Trophoblast cell (in vitro differentiated cells and primary cell): ENCODE results near the gene NELFE.

Source experiments
- DNase-seq, 2 donors: peaks; one replicate each; pipeline ENCODE4 v3.0.0-alpha.2; 2016
- H2AFZ ChIP-seq: 2 replicates; pipeline ENCODE4 v1.6.1; 2013; ENCODE audit warnings: low read length, moderate library complexity, mild to moderate bottlenecking; ENCODE audit not compliant: insufficient read depth, poor library complexity
- H2AK5ac ChIP-seq: 2 replicates; pipeline ENCODE4 v1.6.1; 2013; ENCODE audit warnings: mild to moderate bottlenecking, low read length
- H2BK120ac ChIP-seq: 2 replicates; pipeline ENCODE4 v1.6.1; 2013; ENCODE audit warnings: low read length, mild to moderate bottlenecking, moderate library complexity; ENCODE audit not compliant: insufficient read depth, poor library complexity
- H2BK12ac ChIP-seq: 2 replicates; pipeline ENCODE4 v1.6.1; 2013; ENCODE audit warnings: mild to moderate bottlenecking, low read length, moderate library complexity
- H2BK5ac ChIP-seq: 2 replicates; pipeline ENCODE4 v1.6.1; 2013; ENCODE audit warnings: low read length, low read depth, moderate library complexity, mild to moderate bottlenecking; ENCODE audit not compliant: poor library complexity
- H3K14ac ChIP-seq: 2 replicates; pipeline ENCODE4 v1.6.1; 2013; ENCODE audit warnings: mild to moderate bottlenecking, low read length
- H3K18ac ChIP-seq: 2 replicates; pipeline ENCODE4 v1.6.1; 2013; ENCODE audit warnings: mild to moderate bottlenecking, low read length
- H3K23ac ChIP-seq: 2 replicates; pipeline ENCODE4 v1.6.1; 2013; ENCODE audit warnings: low read length
- H3K27ac ChIP-seq: 2 replicates; pipeline ENCODE4 v1.5.1; 2013; ENCODE audit warnings: low read depth, mild to moderate bottlenecking, inconsistent platforms, low read length, moderate library complexity
- H3K27me3 ChIP-seq: 2 replicates; pipeline ENCODE4 v1.6.1; 2013; ENCODE audit warnings: inconsistent platforms, mild to moderate bottlenecking, low read length, moderate library complexity; ENCODE audit not compliant: insufficient read depth
- H3K36me3 ChIP-seq, 2 experiments: 1 replicate in 1 of 2; 2 replicates in 1 of 2; pipeline ENCODE4 v1.6.1; 2013; ENCODE audit warnings: low read length in 2 of 2, mild to moderate bottlenecking in 2 of 2, moderate library complexity in 1 of 2; ENCODE audit not compliant: insufficient read depth in 2 of 2, control insufficient read depth in 1 of 2
- H3K4ac ChIP-seq: 2 replicates; pipeline ENCODE4 v1.6.1; 2013; ENCODE audit warnings: low read depth, mild to moderate bottlenecking, low read length, moderate library complexity
- H3K4me1 ChIP-seq, 2 experiments: 1 replicate in 1 of 2; 2 replicates in 1 of 2; pipeline ENCODE4 v1.6.1; 2013; ENCODE audit warnings: low read length in 2 of 2, mild to moderate bottlenecking in 2 of 2, moderate library complexity in 1 of 2; ENCODE audit not compliant: insufficient read depth in 2 of 2, control insufficient read depth in 1 of 2
- H3K4me2 ChIP-seq: 2 replicates; pipeline ENCODE4 v1.6.1; 2013; ENCODE audit warnings: inconsistent platforms, mild to moderate bottlenecking, low read length, moderate library complexity
- H3K4me3 ChIP-seq: 2 replicates; pipeline ENCODE4 v1.5.1; 2013; ENCODE audit warnings: mild to moderate bottlenecking, low read depth, low read length, inconsistent platforms
- H3K79me1 ChIP-seq: one replicate; pipeline ENCODE4 v1.6.1; 2013; ENCODE audit warnings: low read length
- H3K79me2 ChIP-seq: 2 replicates; pipeline ENCODE4 v1.6.1; 2013; ENCODE audit warnings: low read length, mild to moderate bottlenecking; ENCODE audit not compliant: control insufficient read depth, insufficient read depth, poor library complexity
- H3K9ac ChIP-seq: 2 replicates; pipeline ENCODE4 v1.6.1; 2013; ENCODE audit warnings: mild to moderate bottlenecking, low read length
- H3K9me3 ChIP-seq: 2 replicates; pipeline ENCODE4 v1.6.1; 2013; ENCODE audit warnings: low read depth, mild to moderate bottlenecking, control low read depth, inconsistent platforms, low read length; ENCODE audit not compliant: insufficient read depth
- H4K12ac ChIP-seq: 2 replicates; pipeline ENCODE4 v1.6.1; 2013; ENCODE audit warnings: low read depth, mild to moderate bottlenecking, low read length, moderate library complexity
- H4K8ac ChIP-seq: 2 replicates; pipeline ENCODE4 v1.6.1; 2013; ENCODE audit warnings: low read depth, mild to moderate bottlenecking, low read length, moderate library complexity
- H4K91ac ChIP-seq: one replicate; pipeline ENCODE4 v1.6.1; 2013; ENCODE audit warnings: low read depth, mild to moderate bottlenecking, low read length, moderate library complexity
- WGBS: extraction: QIAGEN DNeasy Blood & Tissue Kit; methylation state at CpG from one replicate; pipeline ENCODE4 v1.1.7; 2013; ENCODE audit warnings: missing lambda C conversion rate; ENCODE audit not compliant: insufficient read length, insufficient coverage; ENCODE audit errors: extremely low coverage; 5-methylcytosine and 5-hydroxymethylcytosine counted together

The NELFE gene

DNA sequence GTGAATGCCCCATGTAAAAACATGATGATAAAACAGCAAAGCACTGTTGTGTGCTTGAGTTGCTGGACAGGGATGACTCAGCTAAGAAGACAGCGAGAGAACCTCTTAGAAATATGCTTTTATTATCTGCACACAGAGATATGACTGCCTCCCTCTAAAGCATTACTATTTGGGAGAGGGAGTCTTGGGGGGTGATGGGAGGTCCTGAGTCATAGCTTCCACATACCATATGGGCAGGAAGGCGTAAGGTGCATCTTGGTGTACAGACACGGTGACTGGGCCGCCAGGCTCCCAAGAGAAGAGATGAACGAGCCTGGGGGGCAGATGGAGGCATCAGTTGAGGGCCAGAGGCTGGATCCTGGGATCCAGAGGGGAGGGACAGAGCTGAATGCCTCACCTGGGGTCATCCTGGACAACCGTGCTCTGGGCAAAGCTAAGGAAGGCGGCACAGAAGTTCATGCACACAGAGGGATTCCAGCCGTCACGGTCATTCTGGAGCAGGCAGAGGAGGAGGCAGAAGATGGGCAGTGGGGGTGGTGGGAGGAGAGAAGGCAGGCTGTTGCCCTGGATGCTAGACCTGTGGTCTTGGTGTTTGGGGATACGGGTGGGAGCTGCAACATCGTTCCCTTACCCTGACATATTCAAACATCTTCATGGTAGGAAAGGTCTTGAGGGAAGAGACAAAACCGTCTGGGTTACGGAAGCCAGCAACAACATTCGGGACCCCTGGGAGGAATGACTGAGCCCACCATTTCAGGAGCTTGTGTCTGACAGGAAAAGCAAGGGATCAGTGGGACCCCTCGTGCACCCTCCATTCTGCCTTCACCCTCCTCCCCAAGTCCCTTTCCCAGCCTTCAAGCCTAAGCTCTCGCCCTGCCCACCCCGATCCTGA lies 11.2 kb upstream of the NELFE start:
- peaks cover 9 to 12% of the 10 kb centered on the region in 2 experiments for H3K4me1 ChIP-seq
- H2BK12ac ChIP-seq = no peak overlapping the region
- peaks cover 11% of the 10 kb centered on the region for H3K79me1 ChIP-seq
- H2AFZ ChIP-seq = no peak overlapping the region
- no peak overlapping the region for H2BK5ac ChIP-seq
- DNase-seq = no peak
- H3K23ac ChIP-seq = no peak overlapping the region
- no peak overlapping the region for H3K14ac ChIP-seq
- H3K36me3 ChIP-seq = peaks cover 52 to 54% of the 10 kb centered on the region in 2 experiments
- H4K8ac ChIP-seq = no peak overlapping the region
- no peak overlapping the region for H3K4ac ChIP-seq
- H3K9me3 ChIP-seq = no peaks in the 10 kb centered on the region
- H3K9ac ChIP-seq = no peak overlapping the region
- WGBS = no CpG with 5 or more reads among the region's 17 CpGs
- H3K27me3 ChIP-seq = no peaks in the 10 kb centered on the region
- peaks cover 2% of the 10 kb centered on the region for H3K79me2 ChIP-seq
- peak overlapping the region; percentile 71 for H4K12ac ChIP-seq
- H3K4me2 ChIP-seq = no peak overlapping the region
- no peak overlapping the region for H3K4me3 ChIP-seq
- H3K18ac ChIP-seq = no peak overlapping the region
- no peak overlapping the region for H2AK5ac ChIP-seq
- no peak overlapping the region for H4K91ac ChIP-seq
- H3K27ac ChIP-seq = no peak overlapping the region
- no peak overlapping the region for H2BK120ac ChIP-seq

DNA sequence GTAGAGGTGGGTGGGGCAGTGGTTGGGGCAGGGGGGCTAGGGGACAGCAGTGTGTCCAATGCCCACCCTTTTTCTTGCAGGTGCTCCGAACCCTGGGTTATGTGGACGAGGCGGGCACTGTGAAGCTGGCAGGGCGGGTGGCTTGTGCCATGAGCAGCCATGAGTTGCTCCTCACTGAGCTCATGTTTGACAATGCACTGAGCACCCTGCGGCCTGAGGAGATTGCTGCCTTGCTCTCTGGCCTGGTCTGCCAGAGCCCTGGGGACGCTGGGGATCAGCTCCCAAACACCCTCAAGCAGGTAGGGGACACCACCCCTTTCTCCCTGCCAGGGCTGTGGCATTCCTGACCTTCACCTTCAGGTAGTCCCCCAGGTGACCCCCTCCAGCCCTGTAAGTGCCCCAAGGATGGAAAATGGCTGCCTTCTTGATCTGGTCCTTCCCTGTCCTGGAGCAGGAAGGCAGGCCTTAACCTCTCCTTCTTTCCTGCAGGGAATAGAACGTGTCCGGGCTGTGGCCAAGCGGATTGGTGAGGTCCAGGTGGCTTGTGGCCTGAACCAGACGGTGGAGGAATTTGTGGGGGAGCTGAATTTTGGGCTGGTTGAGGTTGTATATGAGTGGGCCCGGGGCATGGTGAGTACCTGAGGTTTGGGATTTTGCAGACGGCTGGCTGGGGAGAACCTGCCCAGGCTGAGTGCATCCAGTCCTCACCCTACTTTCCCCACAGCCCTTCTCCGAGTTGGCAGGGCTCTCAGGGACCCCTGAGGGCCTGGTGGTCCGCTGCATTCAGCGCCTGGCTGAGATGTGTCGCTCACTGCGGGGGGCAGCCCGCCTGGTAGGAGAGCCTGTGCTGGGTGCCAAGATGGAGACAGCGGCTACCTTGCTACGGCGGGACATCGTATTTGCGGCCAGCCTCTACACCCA lies 10.3 kb upstream of the NELFE start:
- Histone ChIP-seq H3K36me3 (peaks cover 57% of the 10 kb centered on the region in 2 experiments), H3K9me3 (no peaks in the 10 kb centered on the region), H4K8ac (no peak overlapping the region), H3K4ac (no peak overlapping the region), H3K79me2 (peaks cover 2% of the 10 kb centered on the region), H4K12ac (no peak overlapping the region), H3K79me1 (peaks cover 11% of the 10 kb centered on the region), H3K27ac (no peak overlapping the region), H2BK120ac (no peak overlapping the region), H3K4me3 (no peak overlapping the region), H3K4me1 (peaks cover 9 to 12% of the 10 kb centered on the region in 2 experiments), H3K14ac (no peak overlapping the region), H4K91ac (no peak overlapping the region), H2BK12ac (no peak overlapping the region), H2BK5ac (no peak overlapping the region), H2AFZ (no peak overlapping the region), H3K27me3 (no peaks in the 10 kb centered on the region), H3K9ac (no peak overlapping the region), H2AK5ac (no peak overlapping the region), H3K18ac (no peak overlapping the region), H3K4me2 (no peak overlapping the region), H3K23ac (no peak overlapping the region)
- no CpG with 5 or more reads among the region's 23 CpGs for WGBS
- DNase-seq = no peak

DNA sequence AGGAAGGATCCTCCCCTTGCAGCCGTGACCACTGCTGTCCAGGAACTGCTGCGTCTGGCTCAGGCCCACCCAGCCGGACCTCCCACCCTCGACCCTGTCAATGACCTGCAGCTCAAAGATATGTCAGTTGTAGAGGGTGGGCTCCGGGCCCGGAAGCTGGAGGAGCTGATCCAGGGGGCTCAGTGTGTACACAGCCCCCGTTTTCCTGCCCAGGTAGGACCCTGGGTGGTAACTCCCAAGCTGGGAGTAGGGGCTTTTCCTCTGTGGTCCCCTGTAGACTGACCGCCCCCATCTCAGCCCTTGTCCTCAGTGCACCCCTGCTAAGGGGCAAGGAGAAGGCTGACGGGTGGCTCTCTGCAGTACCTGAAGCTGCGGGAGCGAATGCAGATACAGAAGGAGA lies 9.6 kb upstream of the NELFE start:
- no peak overlapping the region for H2BK120ac ChIP-seq
- H3K27me3 ChIP-seq = no peaks in the 10 kb centered on the region
- H3K36me3 ChIP-seq = peaks cover 64% of the 10 kb centered on the region in 2 experiments
- H2BK5ac ChIP-seq = no peak overlapping the region
- no peaks in the 10 kb centered on the region for H3K9me3 ChIP-seq
- H3K4ac ChIP-seq = no peak overlapping the region
- peaks cover 2% of the 10 kb centered on the region for H3K79me2 ChIP-seq
- no peak overlapping the region for H3K9ac ChIP-seq
- no peak overlapping the region for H2AFZ ChIP-seq
- H3K14ac ChIP-seq = no peak overlapping the region
- H4K12ac ChIP-seq = no peak overlapping the region
- no peak overlapping the region for H4K91ac ChIP-seq
- no peak overlapping the region for H3K27ac ChIP-seq
- no peak overlapping the region for H4K8ac ChIP-seq
- H3K4me1 ChIP-seq = peaks cover 9 to 12% of the 10 kb centered on the region in 2 experiments
- H3K4me3 ChIP-seq = no peak overlapping the region
- H2BK12ac ChIP-seq = no peak overlapping the region
- no peak overlapping the region for H2AK5ac ChIP-seq
- H3K4me2 ChIP-seq = no peak overlapping the region
- peaks cover 11% of the 10 kb centered on the region for H3K79me1 ChIP-seq
- DNase-seq = no peak
- no peak overlapping the region for H3K23ac ChIP-seq
- no CpG with 5 or more reads among the region's 11 CpGs for WGBS
- no peak overlapping the region for H3K18ac ChIP-seq

DNA sequence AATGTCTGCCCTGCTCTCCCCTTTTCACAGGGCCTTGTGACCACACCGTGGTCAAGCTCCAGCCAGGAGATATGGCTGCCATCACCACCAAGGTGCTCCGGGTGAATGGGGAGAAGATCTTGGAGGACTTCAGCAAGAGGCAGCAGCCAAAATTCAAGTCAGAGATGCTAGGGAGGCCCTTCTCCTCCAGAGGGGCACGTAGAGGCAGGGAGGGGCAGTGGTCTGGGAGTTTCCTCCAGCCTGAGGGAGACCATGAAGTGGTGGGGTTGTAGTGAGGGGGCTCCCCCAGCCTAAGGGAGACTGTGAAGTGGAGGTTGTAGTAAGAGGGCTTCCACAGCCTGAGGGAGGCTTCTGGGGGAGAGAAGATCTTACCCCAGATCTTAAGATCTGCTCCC lies 9.2 kb upstream of the NELFE start:
- no peak overlapping the region for H3K9ac ChIP-seq
- H3K23ac ChIP-seq = no peak overlapping the region
- H4K8ac ChIP-seq = no peak overlapping the region
- H4K12ac ChIP-seq = no peak overlapping the region
- peaks cover 11% of the 10 kb centered on the region for H3K79me1 ChIP-seq
- H3K4me3 ChIP-seq = no peak overlapping the region
- H2AK5ac ChIP-seq = no peak overlapping the region
- no peak overlapping the region for H2AFZ ChIP-seq
- H3K27ac ChIP-seq = no peak overlapping the region
- peaks cover 2% of the 10 kb centered on the region for H3K79me2 ChIP-seq
- no peak overlapping the region for H3K4ac ChIP-seq
- peaks cover 7 to 10% of the 10 kb centered on the region in 2 experiments for H3K4me1 ChIP-seq
- H3K36me3 ChIP-seq = peaks cover 67 to 68% of the 10 kb centered on the region in 2 experiments
- H3K4me2 ChIP-seq = no peak overlapping the region
- no peak overlapping the region for H2BK120ac ChIP-seq
- H3K14ac ChIP-seq = no peak overlapping the region
- no peak overlapping the region for H2BK12ac ChIP-seq
- WGBS = no CpG with 5 or more reads among the region's 3 CpGs
- DNase-seq = no peak
- no peak overlapping the region for H3K18ac ChIP-seq
- no peaks in the 10 kb centered on the region for H3K9me3 ChIP-seq
- no peak overlapping the region for H2BK5ac ChIP-seq
- no peak overlapping the region for H4K91ac ChIP-seq
- H3K27me3 ChIP-seq = no peaks in the 10 kb centered on the region
